ENCODE data around the gene GSS.

Gene GSS

DNA sequence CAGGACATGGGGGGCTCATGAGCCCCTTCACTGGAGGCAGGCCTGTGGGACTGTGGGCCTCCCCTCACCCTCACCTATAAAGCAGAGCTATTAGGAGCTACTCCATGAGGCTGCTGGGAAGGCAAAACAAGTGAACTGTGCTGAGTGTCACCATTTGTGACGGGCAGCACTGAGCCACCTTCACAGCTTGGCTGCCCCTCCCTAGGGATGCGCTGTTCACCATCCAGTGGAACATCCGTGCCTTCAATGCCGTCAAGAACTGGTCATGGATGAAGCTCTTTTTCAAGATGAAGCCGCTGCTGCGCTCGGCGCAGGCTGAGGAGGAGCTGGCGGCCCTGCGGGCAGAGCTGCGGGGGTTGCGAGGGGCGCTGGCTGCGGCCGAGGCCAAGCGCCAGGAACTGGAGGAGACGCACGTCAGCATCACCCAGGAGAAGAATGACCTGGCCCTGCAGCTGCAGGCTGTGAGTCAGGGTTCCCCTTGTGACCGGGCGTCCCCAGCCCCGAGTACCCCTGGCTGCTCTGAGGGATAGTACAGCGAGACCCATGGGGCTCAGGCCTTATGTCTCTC lies 38.4 kb upstream of the GSS start:
- no peak for DNase-seq (ENCODE audit: low read depth, low spot score)

DNA sequence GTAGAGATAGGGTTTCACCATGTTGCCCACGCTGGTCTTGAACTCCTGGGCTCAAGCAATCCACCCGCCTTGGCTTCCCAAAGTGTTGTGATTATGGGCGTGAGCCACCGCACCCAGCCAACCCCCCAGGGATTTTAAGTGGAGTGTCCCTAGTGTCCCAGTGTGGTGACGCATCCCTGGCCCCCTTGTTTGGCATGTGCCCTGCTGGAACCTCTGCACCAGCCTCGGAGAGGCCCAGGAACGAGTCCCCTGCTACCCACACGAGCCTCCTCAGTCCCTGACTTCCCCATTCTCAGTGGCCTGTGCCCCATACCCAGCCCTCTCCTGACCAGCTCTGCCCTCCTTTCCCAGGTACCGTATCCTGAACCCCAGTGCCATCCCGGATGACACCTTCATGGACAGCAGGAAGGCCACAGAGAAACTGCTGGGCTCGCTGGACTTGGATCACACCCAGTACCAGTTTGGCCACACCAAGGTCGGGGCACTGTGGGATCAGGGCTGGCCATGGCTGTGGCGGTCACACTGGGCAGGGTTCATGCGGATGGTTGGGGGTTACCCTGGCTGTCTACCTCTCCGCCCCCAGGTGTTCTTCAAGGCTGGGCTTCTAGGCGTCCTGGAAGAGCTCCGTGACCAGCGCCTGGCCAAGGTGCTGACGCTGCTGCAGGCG lies 37.3 kb upstream of the GSS start:
- no peak for DNase-seq (ENCODE audit: low read depth, low spot score)

DNA sequence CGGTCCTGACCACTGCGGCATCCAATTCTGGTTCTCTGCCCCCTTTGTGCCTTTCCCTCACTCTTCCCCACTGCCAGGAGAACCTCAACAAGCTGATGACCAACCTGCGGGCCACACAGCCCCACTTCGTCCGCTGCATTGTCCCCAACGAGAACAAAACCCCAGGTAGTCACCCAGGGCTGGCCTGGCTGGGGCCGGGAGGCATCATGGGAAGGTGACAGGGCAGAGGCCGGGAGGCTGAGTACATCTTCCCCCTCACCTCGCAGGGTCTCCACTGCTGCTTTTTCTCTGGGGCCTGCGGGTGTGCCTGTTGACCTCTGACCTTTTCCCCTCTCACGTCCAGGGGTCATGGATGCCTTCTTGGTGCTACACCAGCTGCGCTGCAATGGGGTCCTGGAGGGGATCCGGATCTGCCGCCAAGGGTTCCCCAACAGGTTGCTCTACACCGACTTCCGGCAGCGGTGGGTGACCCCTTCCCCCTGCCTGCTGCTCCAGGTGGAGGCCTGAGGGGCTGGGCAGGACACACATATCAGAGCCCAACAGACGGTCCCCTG lies 35.1 kb upstream of the GSS start:
- no peak for DNase-seq (ENCODE audit: low read depth, low spot score)

DNA sequence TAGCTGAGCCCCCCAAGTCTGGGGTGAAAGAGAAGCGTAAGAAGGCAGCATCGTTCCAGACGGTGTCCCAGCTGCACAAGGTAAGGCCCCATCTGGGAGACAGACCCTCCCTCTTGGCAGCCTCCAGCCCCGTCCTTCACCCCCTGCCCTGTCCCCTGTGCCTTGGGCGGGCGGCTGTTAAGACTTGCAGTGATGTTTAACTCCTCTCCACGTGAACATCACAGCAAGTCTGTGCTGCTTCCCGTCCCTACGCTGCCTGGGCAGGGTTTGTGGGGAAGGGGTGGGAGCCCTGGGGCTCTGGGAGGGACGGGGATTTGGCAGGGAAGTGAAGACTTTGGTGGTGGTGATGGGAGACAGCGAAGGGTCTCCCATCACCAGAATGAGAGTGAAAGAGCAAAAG lies 34.6 kb upstream of the GSS start:
- DNase-seq (ENCODE audit: low read depth, low spot score), result no peak

DNA sequence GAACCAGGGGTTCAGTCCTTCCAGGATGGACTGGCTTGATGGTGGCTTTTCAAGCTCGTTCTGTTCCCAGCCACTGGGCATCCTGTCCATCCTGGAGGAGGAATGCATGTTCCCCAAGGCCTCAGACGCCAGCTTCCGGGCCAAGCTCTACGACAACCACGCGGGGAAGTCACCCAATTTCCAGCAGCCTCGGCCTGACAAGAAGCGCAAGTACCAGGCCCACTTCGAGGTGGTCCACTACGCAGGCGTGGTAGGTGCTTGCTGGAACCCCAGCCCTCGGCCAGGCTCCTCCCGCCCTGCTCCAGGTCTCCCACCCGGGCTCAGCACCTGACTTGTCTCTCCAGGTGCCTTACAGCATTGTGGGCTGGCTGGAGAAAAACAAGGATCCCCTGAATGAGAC lies 34.1 kb upstream of the GSS start:
- no peak for DNase-seq (ENCODE audit: low read depth, low spot score)

DNA sequence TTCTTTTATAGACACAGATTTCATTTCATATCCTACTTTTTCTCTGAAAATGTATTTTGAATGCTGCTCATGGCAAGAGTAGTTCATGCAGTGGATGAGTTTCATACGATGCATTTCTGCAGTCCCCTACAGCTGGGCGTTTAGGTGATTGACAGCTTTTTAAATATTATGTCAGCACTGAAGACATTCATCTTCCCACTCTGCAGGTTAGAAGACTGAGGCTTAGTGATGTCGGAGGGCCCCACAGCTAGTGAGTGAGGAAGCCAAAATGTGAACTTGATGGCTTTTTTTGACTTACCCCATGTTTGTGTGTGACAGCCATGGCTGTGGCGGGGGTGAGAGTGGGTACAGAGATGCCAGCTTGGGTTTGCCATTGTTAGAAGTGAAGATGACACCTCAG lies 33.5 kb upstream of the GSS start:
- no peak for DNase-seq (ENCODE audit: low read depth, low spot score)

DNA sequence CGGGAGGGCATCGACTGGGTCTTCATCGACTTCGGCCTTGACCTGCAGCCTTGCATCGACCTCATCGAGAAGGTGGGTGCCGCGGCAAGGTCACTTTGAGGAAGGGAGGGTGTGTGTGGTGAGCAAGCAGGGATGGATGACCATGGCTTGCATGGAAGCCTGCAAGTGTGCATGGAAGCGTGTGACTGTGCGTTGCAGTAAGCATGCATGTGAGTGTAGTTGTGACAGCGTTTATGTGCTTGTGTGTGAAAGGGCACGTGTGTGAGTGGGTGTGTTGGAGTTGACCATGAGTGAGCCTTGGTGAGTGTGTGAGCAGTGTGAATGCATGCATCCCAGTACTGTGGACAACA lies 32.6 kb upstream of the GSS start:
- no peak for DNase-seq (ENCODE audit: low read depth, low spot score)

DNA sequence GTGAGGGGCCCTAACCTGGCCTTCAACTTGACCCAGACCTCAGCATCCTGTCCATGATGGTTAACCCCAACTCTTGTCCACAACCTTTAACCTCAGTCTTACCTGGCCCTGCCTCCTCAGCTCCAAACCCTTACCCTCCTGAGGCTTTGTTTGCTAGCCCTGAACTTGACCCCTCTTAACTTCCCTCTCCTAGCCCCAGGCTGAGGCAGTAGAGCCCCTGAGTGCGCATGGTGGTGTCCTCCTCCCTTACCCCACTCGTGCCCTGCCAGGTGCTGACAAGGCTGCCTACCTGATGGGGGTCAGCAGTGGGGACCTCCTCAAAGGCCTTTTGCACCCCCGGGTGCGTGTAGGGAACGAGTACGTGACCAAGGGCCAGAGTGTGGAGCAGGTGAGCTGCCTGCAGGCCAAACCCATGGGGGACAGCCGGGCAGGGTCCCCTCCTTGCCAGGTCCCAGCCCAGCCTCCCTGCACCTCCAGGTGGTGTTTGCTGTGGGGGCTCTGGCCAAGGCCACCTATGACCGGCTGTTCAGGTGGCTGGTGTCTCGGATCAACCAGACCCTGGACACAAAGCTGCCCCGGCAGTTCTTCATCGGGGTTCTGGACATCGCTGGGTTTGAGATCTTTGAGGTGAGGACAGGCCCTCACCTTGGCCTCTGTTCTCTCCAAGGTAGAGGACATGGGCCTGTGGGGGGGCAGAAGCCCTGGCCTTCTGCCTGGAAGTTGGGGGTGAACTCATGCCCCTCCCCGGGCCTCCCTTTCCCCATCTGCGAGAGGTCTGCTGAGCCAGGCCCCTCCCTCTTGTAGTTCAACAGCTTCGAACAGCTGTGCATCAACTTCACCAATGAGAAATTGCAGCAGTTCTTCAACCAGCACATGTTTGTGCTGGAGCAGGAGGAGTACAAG lies 31.9 kb upstream of the GSS start:
- DNase-seq (ENCODE audit: low read depth, low spot score), result no peak

DNA sequence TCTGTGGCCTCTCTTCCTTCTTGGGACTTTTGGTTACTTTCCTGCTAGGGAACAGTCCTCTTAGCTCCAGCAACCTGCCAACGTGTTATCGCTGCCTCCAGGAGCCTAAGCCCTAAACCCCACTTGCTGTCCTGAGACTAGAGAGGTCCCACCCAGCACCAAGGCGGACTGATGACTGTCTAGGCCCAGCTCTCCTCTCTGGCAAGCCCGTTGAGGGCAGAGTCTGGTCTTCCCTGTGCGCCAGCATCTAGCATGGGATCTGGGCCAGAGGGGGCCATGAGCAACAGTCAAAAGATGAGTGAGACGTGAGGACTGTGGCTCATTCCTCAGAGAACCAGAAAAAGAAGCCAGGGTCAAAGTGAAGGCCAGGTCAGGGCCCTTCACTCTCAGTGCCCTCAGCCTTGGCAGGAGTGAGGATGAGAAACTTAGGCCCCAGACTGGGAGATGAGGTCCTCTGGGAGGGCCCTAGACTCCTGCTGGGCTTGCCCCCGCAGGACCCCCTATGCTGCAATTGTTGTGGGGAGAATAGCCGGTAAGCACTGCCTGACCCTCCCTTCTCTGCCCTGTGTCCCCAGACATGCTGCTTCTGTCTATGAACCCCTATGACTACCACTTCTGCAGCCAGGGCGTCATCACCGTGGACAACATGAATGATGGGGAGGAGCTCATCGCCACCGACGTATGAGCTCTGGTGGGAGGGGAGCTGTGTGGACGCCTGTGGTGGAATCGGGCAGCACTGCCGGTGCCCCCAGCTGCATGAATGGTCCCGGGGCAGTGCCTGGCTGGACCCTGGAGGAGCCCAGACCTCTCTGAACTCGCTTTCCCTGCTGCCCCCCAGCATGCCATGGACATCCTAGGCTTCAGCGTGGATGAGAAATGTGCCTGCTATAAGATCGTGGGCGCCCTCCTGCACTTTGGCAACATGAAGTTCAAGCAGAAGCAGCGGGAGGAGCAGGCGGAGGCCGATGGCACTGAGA lies 31.0 kb upstream of the GSS start:
- no peak for DNase-seq (ENCODE audit: low read depth, low spot score)

DNA sequence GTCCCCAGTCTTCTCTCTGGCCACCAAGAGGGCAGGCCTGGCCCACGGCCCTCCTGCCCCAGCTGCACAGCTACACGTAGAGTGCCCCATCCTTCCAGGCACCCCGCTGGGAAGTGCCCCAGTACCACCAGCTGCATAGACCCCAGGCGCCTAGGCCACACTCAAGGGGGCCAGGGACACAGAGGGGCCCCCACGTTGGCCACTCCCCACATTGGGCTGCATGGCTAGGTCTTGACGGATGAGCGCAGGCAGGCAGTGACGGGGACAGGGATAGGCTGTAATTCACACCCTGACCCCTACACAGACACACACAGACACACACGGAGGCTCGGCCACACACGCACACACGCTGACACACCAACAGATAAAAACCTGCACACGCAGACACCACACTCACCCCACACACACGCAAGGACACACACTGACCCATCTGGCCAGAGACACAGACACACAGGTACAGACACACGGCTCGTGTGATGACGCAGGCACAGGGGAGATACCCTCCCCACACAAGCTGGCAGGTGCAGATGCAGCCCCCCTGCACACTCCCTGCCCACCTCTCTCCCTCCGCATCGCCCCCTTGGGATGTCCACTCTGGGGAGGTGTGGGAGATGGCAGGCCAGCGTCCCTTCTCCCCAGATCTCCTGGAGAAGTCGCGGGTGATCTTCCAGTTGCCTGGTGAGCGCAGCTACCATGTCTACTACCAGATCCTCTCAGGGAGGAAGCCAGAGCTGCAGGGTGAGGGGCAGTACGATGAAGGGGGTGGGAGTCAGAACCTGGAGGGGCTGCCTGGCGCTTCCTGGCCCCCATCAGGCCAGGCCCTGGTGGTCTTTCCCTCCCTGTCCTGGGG lies 30.1 kb upstream of the GSS start:
- no peak for DNase-seq (ENCODE audit: low read depth, low spot score)

DNA sequence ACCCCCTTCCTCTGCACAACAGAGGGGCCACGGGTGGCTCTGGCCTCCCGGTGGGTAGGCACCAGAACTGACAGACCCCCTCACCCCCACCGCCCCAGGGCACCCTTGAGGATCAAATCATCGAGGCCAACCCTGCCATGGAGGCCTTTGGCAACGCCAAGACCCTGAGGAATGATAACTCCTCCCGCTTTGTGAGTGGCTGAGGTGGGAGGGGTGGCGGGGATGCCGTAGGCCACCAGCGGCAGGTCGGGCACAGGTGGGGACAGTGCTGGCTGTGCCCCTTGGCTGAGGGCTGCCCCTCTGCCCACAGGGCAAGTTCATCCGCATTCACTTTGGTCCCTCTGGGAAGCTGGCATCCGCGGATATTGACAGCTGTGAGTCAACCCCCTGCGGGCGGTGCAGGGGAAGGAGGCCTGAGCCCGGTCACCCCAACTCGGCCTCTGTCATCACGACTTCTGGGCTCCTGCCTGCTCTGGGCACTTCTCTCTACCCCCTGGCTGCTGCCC lies 29.2 kb upstream of the GSS start:
- DNase-seq (ENCODE audit: low read depth, low spot score), result no peak

DNA sequence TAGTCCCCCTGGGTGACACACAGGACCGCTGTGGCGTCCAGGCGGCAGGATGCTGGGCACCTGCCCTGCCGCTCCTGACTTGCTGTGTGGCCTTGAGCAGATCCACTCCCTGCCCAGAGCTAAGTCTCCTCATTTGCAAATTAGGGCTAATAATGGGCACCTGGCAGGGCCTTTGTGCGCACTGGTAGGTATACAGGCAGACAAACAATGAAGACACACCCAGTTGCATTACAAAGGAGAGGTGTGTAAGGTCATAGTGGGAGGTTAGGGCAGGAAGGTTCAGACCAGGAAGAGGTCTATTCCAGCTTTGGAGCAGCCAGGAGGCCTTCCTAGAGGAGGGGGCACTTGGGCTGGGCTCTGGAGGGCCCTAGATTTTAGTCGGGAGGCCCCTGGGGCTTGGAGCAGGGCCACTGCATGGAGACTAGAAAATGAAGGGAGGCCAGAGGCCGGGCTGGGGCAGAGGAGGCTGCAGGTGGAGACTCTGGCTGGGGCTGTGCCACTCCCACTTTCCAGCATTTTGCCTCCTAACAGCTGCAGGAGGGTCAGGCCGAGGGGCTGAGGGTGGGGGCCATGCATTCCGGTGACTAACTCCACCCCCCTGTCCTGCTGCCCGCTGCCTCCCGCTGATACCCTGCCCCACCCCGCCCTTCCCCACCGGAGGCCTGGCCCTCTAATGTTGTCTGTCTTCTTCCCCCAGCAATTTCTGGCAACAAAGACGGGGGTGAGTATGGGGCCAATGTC lies 28.6 kb upstream of the GSS start:
- no peak for DNase-seq (ENCODE audit: low read depth, low spot score)

DNA sequence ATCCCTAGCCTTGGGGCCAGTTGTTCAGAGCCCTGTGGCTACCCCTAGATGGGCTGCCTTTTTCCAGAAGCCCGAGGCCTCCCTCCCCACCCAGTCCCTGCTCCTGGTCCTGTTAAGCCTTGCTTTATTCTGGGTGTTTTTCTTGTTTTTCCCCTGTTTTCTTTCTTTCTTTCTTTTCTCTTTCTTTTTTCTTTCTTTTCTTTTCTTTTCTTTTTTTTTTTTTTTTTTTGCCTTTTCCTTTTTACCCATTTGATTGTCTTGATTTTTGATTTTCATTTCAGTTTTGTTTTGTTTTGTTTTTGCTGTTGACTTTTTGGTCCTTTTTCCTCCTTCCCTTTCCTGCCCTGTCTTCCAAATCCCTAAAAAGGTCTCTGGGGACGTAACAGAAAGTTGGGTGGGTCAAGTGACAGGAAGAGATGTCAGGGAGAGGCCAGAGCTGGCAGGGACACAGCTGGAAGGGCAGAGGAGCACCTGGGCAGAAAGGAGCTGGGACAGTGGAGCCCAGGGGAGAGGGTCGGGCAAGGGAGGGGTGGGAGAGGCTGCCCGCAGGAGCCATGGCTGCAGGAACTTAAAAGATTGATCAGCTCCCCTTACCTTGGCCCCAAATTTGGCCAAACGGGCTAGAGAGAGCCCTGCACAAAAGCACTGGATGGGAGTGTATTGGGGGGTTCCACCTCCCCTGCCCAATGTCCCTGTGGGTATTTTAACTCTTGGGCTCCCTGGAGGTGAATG lies 27.6 kb upstream of the GSS start:
- DNase-seq (ENCODE audit: low read depth, low spot score), result no peak

DNA sequence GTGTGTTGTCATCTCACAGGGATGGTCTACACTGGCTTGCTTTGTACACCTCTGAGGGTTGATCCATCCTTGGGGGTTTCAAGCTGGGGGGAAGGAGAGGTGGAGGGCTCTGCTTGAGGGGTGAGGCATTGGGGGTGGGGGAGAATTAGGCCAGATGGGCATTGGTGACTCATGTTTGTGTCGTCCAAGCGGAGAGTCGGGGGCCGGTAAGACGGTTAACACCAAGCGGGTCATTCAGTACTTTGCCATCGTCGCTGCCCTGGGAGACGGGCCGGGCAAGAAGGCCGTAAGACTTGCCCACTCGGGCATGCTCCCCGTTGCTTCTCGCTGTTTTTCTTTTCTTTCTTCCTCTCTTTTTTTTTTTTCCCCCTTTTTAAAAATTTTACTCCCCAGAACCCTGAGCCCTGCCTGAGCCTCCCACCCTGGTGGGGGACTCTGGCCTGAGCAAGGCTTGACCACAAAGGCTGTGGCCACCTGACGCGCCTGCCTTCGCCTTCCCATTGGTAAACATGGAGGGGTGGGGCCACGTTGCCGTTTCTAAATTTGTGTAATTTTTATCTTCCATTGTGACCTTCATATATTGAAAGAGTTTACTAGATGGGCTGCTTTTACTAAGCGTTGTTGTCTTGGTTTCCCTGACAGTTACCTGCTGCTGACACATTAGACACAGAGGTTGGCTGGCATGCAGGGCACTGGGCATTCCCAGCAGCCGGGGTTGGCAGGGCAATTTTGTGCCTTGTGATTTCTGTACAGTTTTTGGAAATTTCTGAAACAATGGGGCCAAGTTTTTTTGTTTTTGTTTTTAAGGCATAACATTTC lies 26.9 kb upstream of the GSS start:
- no peak for DNase-seq (ENCODE audit: low read depth, low spot score)

DNA sequence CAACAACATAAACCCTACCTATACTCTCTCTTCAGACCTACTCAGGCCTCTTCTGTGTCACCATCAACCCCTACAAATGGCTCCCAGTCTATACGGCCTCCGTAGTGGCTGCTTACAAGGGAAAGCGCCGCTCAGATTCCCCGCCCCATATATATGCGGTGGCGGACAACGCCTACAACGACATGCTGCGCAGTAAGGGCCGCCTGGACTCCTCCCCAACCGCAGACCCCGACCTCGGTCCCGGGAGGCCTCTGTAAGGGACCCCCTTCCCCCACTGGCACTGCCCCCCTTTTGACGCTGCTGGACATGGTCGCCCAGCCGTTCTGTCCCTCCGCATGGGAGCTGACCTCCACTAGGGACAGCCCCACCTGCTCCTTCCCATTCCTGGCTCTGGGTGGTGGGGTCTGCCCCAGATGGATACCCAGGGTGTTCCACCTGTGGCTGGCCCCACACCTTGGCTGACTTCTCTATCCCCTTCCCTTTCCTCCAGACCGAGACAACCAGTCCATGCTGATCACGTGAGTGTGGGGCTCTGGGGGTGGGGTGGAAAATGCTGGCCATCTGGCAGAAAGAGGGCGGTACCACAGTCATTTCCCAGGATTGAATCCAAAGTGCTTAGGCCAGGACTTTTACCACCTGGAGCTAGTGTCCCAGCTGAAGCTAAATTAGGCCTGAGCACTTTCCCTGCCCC lies 25.1 kb upstream of the GSS start:
- no peak for DNase-seq (ENCODE audit: low read depth, low spot score)

DNA sequence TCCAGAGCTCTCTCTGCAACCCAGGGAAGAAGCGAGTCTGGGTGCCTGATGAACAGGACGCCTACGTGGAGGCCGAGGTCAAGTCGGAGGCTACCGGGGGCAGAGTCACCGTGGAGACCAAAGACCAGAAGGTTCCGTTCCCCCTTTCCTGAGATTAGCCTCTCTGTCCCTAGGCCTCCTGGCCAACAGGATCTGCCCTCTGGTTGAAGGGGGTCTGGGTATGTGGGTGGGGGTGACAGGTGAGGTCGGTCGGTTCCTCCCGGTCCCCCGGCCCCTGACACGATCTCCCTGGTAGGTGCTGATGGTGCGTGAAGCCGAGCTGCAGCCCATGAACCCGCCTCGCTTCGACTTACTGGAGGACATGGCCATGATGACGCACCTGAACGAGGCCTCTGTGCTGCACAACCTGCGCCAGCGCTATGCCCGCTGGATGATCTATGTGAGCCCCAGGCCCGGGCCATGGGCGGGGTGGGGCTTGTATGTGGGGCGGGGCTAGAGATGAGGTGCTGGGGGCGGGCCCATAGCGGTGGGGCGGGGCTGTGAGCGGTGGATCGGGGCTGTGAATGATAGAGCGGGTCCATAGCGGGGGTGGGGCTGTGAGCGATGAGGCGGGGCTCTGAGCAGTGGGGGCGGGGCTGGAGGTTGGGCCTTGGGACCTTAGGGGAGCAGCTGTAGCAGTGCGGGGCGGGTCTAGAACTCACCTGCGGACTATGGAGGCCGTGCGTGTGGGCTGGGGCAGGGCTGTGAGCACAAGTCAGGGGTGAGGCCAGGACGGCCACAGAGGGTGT lies 24.0 kb upstream of the GSS start:
- DNase-seq (ENCODE audit: low read depth, low spot score), result no peak

All from smooth muscle cell of the brain vasculature (primary cell).